AG10803 (cell line): ENCODE data around the gene MAPRE2.
"Not testable (repeated sequence)": the region's sequence is repeated elsewhere in the genome, so short reads cannot be mapped to it uniquely, and the experiment has no call there.

Experiments
- DNase-seq: peaks from one replicate; pipeline ENCODE4 v3.0.0; 2010; ENCODE audit warnings: low read depth
- H3K4me3 ChIP-seq: 2 replicates; pipeline ENCODE4 v1.5.1; 2011; ENCODE audit warnings: mild to moderate bottlenecking, low read length, control low read depth
- TF ChIP-seq, protein P1 (sequence below): conservative IDR thresholded peaks from 2 replicates; pipeline ENCODE4 v1.5.1; 2011; ENCODE audit warnings: mild to moderate bottlenecking, low read length, control low read depth, inconsistent platforms

Gene MAPRE2

DNA sequence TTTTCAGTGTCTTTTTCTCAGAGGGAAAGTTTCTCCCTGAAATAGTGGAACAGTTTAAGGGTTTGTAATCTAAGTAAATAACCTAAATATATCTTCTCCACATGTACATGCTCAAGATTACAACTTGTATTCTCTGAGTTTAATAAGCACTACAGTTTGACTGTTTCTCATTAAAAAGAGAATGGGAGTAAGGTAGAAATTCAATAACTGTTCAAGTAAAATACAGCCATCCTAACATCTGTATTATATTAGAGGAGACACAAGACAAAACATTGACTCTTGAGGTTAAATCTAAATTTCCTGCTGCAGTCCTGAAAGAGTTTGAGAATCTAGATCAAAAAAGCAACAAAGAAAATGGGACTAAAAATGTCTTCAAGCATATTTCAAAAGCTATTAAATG lies 126.6 kb downstream of the MAPRE2 start:
- TF ChIP-seq, protein P1, sequence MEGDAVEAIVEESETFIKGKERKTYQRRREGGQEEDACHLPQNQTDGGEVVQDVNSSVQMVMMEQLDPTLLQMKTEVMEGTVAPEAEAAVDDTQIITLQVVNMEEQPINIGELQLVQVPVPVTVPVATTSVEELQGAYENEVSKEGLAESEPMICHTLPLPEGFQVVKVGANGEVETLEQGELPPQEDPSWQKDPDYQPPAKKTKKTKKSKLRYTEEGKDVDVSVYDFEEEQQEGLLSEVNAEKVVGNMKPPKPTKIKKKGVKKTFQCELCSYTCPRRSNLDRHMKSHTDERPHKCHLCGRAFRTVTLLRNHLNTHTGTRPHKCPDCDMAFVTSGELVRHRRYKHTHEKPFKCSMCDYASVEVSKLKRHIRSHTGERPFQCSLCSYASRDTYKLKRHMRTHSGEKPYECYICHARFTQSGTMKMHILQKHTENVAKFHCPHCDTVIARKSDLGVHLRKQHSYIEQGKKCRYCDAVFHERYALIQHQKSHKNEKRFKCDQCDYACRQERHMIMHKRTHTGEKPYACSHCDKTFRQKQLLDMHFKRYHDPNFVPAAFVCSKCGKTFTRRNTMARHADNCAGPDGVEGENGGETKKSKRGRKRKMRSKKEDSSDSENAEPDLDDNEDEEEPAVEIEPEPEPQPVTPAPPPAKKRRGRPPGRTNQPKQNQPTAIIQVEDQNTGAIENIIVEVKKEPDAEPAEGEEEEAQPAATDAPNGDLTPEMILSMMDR, result no peak
- no peak overlapping the region for H3K4me3 ChIP-seq
- DNase-seq, result no peak

DNA sequence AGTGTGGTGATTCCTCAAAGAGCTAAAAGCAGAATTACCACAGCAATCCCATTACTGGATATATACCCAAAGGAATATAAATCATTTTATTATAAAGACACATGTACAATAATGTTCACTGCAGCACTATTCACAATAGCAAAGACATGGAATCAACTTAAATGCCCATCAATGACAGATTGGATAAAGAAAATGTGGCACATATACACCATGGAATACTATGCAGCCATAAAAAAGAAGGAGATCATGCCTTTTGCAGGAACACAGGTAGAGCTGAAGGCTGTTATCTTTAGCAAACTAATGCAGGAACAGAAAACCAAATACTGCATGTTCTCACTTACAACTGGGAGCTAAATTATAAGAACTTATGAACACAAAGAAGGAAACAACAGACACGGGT lies 129.1 kb downstream of the MAPRE2 start:
- DNase-seq, H3K4me3 ChIP-seq: not testable (repeated sequence)

DNA sequence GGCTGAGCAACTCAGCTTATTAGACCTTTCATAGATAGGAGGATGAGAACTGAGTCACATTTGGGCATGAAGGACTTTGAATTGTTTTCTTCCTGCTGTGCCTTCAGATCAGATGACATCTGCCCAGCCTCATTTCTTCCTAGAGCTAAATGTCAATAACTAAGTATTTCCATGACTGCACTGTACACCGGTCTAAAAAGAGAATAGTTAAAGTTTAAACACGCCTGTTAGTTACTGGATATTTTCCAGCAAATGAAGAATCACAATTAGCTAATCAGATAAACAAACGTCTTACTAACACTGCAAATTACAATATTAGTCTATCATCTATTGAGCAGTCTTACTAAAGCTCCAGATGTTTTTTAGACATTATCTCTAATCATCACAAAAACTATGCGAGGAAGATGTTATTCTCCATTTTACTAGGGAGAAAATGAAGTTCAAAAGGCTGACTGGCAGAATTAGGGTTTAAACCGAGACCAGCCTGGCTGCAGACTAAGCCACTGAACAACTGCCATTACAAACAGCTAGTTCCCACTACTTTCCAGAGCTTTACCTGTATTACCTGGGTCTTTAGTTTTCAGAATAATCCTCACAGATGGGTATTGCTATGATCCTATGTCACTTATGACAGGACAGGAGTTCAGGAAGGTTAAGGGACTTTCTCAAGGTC lies 130.2 kb downstream of the MAPRE2 start:
- TF ChIP-seq, protein P1, result no peak
- DNase-seq, result no peak

DNA sequence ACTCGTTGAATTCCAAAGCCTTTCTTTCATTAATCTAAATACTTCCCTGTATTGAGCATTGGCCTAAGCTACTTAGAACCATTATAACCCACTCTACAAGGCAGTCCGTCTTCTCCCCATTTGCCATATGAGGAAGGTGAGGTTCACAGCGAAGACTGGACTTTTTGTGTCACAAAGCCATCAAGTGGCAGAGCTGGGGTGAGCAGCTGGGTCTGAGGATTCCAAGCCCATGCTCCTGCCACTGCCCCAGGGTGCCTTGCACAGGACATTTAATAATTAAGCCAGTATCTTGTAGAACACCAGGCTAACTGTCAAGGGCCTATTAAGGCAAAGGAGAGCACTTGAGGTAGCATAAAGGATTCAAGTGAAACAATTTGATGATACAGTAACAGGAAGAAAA lies 130.8 kb downstream of the MAPRE2 start:
- no peak overlapping the region for H3K4me3 ChIP-seq
- DNase-seq, result no peak
- TF ChIP-seq, protein P1, result no peak

More for the DNA sequence above, 130.2 kb downstream of the MAPRE2 start:
- H3K4me3 ChIP-seq, result no peak overlapping the region

DNA sequence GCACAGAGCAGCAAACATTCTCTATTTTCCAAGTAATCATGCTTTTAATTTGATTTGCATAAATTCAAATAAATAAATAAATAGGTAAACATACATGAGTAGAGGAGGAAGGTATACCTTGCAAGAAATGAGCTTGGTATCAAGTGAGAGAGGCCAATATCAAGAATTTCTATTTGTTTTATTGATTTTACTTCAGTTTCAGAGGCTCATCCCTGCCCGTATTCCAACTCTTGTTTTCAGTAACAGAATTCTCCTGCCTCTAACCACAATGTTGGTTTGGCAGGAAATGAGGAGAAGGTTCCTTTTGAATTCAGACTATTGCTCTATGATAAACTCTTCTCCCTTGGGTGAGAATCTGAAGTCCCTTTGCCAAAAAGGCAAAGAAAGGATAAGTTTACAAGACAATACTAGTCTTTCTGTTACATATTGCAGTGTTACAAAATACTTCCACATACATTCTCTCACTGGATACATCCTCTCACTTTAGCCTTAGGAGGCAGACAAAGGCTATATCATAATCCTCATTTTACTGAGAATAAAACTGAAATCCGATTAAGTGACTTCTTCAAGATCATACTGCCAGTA lies 131.3 kb downstream of the MAPRE2 start:
- TF ChIP-seq, protein P1, result no peak
- H3K4me3 ChIP-seq, result no peak overlapping the region
- DNase-seq, result no peak

DNA sequence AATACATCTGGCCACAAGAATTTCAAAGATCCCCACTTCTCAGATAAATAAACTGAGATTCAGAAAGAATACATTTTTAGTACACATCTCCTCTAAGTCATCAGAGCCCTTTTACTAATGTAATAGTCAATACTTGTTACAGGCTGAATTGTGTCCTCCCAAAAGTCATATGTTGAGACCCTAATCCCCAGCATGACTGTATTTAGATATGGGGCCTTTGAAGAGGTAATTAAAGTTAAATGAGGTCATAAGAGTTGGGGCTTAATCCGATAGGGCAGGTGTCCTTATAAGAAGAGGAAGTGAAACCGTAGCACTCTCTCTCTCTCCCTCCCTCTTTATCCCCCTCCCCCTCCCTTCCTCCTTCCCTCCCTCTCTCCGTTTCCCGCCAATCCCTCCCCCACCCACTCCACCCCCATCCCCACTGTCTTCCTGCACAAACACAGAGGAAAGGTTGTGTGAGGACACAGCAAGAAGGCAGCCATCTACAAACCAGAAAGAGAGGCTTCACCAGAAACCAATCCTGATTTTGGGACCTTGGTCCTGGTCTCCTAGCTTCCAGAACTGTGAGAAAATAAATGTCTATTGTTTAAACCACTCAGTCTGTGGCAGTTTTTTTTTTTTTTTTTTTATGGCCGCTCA lies 133.0 kb downstream of the MAPRE2 start:
- no peak overlapping the region for H3K4me3 ChIP-seq
- DNase-seq, result no peak
- TF ChIP-seq, protein P1, result no peak

DNA sequence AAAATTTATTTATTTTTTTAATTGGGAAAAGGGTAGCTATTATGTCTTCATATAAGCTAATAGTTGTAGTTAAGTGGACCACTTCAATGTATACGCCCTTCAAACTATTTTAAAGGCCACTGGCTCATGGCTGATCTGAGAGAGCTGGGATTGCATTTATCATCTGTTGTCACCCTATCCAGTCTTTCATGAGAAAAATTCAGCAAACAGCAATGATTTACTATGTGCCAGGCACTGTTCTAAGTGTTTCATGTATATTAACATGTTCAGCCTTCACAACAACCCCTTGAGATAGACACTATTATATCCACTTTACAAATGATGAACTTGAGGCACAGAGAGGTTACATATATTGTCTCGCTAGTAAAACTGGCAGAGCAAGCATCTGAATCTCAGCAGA lies 133.5 kb downstream of the MAPRE2 start:
- no peak for DNase-seq
- TF ChIP-seq, protein P1, result no peak
- no peak overlapping the region for H3K4me3 ChIP-seq
